Measurements from ENCODE around the gene EXO1. TPM values are rescaled to one million over a fixed set of nuclear protein-coding genes. Genes with fewer than 3 reads are reported as not detected.
"Not testable (repeated sequence)": the region's sequence is repeated elsewhere in the genome, so short reads cannot be mapped to it uniquely, and the experiment has no call there.

Gene EXO1
- total RNA-seq, 1 experiment from 2014 or later = 18.5 TPM

DNA sequence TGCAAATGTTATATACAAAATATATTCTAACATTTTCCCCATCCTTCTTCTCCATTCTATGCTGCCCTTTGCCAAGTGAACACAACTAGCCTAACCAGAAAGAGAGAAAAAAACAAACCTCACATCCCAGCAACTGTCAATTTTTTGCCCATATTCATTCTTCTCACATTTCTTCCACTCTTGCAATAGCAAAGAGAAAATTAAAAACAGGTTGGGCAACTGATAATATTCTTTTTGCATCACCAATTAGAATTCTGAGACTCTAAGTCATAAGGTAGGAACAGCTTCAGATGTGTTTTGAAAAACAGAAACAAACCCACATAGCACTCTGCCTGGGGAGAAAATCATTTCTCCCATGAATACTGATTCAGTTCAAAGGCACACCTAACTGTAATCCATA is 25.2 kb upstream of the EXO1 start:
- Histone ChIP-seq H3K9me3 (no peaks in the 10 kb centered on the region), H3K27me3 (replicated peaks; ENCODE audit: control insufficient read depth, insufficient read depth, low read length) (no peaks in the 10 kb centered on the region), H3K4me1 (no peaks in the 10 kb centered on the region), H3K36me3 (ENCODE audit: control insufficient read depth, insufficient read depth, low read length) (no peaks in the 10 kb centered on the region), H3K4me3 (ENCODE audit: low read depth, low read length) (no peak overlapping the region)
- ChIA-PET POLR2A (no interaction called here), CTCF (no interaction called here)
- Mint-ChIP-seq H3K4me3 (ENCODE audit: unreplicated experiment) (no peak overlapping the region), H3K9me3 (ENCODE audit: unreplicated experiment) (no peaks in the 10 kb centered on the region), H3K27ac (ENCODE audit: unreplicated experiment) (no peak overlapping the region), H3K36me3 (ENCODE audit: insufficient read depth, unreplicated experiment) (no peaks in the 10 kb centered on the region), H3K4me1 (ENCODE audit: low read depth, unreplicated experiment) (no peaks in the 10 kb centered on the region), H3K27me3 (ENCODE audit: insufficient read depth, unreplicated experiment) (peaks cover 6% of the 10 kb centered on the region)
- TF ChIP-seq, protein P1, sequence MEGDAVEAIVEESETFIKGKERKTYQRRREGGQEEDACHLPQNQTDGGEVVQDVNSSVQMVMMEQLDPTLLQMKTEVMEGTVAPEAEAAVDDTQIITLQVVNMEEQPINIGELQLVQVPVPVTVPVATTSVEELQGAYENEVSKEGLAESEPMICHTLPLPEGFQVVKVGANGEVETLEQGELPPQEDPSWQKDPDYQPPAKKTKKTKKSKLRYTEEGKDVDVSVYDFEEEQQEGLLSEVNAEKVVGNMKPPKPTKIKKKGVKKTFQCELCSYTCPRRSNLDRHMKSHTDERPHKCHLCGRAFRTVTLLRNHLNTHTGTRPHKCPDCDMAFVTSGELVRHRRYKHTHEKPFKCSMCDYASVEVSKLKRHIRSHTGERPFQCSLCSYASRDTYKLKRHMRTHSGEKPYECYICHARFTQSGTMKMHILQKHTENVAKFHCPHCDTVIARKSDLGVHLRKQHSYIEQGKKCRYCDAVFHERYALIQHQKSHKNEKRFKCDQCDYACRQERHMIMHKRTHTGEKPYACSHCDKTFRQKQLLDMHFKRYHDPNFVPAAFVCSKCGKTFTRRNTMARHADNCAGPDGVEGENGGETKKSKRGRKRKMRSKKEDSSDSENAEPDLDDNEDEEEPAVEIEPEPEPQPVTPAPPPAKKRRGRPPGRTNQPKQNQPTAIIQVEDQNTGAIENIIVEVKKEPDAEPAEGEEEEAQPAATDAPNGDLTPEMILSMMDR (IDR thresholded peaks at IDR 0.05; ENCODE audit: insufficient read depth in 1 of 2, low read depth in 1 of 2, low read length in 1 of 2, severe bottlenecking in 1 of 2, unreplicated experiment in 1 of 2) = no peak
- no peak for DNase-seq
- intact Hi-C loops (cut with micrococcal nuclease; ENCODE audit: unreplicated experiment) = no loop called here
- BruUV-seq (replicated peaks) = no TSS peak

DNA sequence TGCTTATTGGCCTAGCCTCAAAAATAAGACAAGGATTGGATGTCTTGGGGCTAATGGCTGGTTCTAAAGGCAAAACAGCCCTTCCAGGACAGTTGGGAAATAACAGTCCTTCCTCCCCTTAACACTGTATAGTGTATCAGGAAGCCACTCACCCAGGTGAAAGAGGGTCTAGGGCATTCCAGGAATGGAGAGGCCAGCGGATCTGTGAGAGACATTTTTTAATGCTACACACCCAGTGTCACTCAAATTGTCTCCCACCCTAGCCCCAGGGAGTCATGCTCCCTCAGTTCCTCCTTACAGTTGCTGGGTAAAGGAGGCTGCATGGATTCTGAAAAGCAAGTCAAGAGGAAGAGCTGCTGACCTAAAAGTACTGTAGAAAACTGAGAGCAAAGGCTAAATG is 24.1 kb upstream of the EXO1 start:
- intact Hi-C loops (cut with micrococcal nuclease; ENCODE audit: unreplicated experiment) = no loop called here
- H3K9me3 Mint-ChIP-seq (ENCODE audit: unreplicated experiment) = no peaks in the 10 kb centered on the region
- H3K27ac Mint-ChIP-seq (ENCODE audit: unreplicated experiment) = no peak overlapping the region
- TF ChIP-seq, protein P1 (IDR thresholded peaks at IDR 0.05; ENCODE audit: insufficient read depth in 1 of 2, low read depth in 1 of 2, low read length in 1 of 2, severe bottlenecking in 1 of 2, unreplicated experiment in 1 of 2) = no peak
- H3K4me1 Mint-ChIP-seq (ENCODE audit: low read depth, unreplicated experiment) = peaks cover 1% of the 10 kb centered on the region
- BruUV-seq (replicated peaks) = no TSS peak
- Histone ChIP-seq H3K9me3 (no peaks in the 10 kb centered on the region), H3K27me3 (replicated peaks; ENCODE audit: control insufficient read depth, insufficient read depth, low read length) (no peaks in the 10 kb centered on the region), H3K4me3 (ENCODE audit: low read depth, low read length) (no peak overlapping the region), H3K4me1 (no peaks in the 10 kb centered on the region), H3K36me3 (ENCODE audit: control insufficient read depth, insufficient read depth, low read length) (no peaks in the 10 kb centered on the region)
- CTCF ChIA-PET = no interaction called here
- POLR2A ChIA-PET = no interaction called here
- no peaks in the 10 kb centered on the region for H3K36me3 Mint-ChIP-seq (ENCODE audit: insufficient read depth, unreplicated experiment)
- no peaks in the 10 kb centered on the region for H3K27me3 Mint-ChIP-seq (ENCODE audit: insufficient read depth, unreplicated experiment)
- no peak overlapping the region for H3K4me3 Mint-ChIP-seq (ENCODE audit: unreplicated experiment)
- no peak for DNase-seq

DNA sequence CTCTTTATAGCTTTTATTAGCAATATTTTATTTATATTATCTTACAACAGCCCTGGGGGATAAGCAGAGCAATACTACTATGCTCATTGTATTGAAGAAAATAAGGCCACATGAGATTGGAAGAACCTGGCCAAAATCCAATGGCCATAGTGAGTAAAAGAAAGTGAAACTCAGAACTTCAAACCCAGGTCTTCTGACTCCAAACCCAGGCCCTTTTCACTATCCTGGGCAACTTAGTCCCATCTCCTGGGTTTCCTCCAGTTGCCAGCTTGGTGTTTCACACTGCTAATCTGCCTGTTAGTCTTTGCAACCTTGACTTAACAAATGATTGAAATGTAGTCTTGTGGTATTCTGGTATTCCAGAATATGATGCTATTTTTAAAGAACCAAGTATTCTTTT is 22.4 kb upstream of the EXO1 start:
- TF ChIP-seq, protein P1 (IDR thresholded peaks at IDR 0.05; ENCODE audit: insufficient read depth in 1 of 2, low read depth in 1 of 2, low read length in 1 of 2, severe bottlenecking in 1 of 2, unreplicated experiment in 1 of 2) = no peak
- no peak overlapping the region for H3K4me3 ChIP-seq (ENCODE audit: low read depth, low read length)
- H3K4me1 ChIP-seq = no peaks in the 10 kb centered on the region
- H3K36me3 ChIP-seq (ENCODE audit: control insufficient read depth, insufficient read depth, low read length) = no peaks in the 10 kb centered on the region
- DNase-seq = no peak
- no peaks in the 10 kb centered on the region for H3K9me3 ChIP-seq
- H3K27me3 ChIP-seq (replicated peaks; ENCODE audit: control insufficient read depth, insufficient read depth, low read length) = no peaks in the 10 kb centered on the region
- POLR2A ChIA-PET = no interaction called here
- no TSS peak for BruUV-seq (replicated peaks)
- intact Hi-C loops (cut with micrococcal nuclease; ENCODE audit: unreplicated experiment) = no loop called here
- no peak overlapping the region for H3K27ac Mint-ChIP-seq (ENCODE audit: unreplicated experiment)
- CTCF ChIA-PET = no interaction called here
- peaks cover 8% of the 10 kb centered on the region for H3K4me1 Mint-ChIP-seq (ENCODE audit: low read depth, unreplicated experiment)
- no peak overlapping the region for H3K4me3 Mint-ChIP-seq (ENCODE audit: unreplicated experiment)
- no peaks in the 10 kb centered on the region for H3K9me3 Mint-ChIP-seq (ENCODE audit: unreplicated experiment)
- H3K27me3 Mint-ChIP-seq (ENCODE audit: insufficient read depth, unreplicated experiment) = no peaks in the 10 kb centered on the region
- no peaks in the 10 kb centered on the region for H3K36me3 Mint-ChIP-seq (ENCODE audit: insufficient read depth, unreplicated experiment)

DNA sequence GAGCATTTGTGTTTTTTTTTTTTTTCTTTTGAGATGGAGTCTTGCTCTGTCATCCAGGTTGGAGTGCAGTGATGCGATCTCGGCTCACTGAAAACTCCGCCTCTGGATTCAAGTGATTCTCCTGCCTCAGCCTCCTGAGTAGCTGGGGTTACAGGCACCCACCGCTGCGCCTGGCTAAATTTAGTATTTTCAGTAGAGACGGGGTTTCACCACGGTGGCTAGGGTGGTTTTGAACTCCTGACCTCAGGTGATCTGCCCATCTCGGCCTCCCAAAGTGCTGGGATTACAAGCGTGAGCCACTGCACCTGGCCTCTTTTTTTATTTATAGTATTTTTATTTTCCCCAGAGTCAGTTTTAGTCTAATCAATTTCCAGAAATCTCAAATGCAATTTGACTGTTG is 21.4 kb upstream of the EXO1 start:
- CTCF ChIA-PET; H3K4me1 Mint-ChIP-seq (ENCODE audit: low read depth, unreplicated experiment); H3K4me1 ChIP-seq; H3K27ac Mint-ChIP-seq (ENCODE audit: unreplicated experiment); H3K36me3 Mint-ChIP-seq (ENCODE audit: insufficient read depth, unreplicated experiment); H3K9me3 ChIP-seq; H3K4me3 Mint-ChIP-seq (ENCODE audit: unreplicated experiment); H3K36me3 ChIP-seq (ENCODE audit: control insufficient read depth, insufficient read depth, low read length); POLR2A ChIA-PET; H3K9me3 Mint-ChIP-seq (ENCODE audit: unreplicated experiment); BruUV-seq (replicated peaks); H3K27me3 ChIP-seq (replicated peaks; ENCODE audit: control insufficient read depth, insufficient read depth, low read length); H3K4me3 ChIP-seq (ENCODE audit: low read depth, low read length); DNase-seq; H3K27me3 Mint-ChIP-seq (ENCODE audit: insufficient read depth, unreplicated experiment); intact Hi-C loops (cut with micrococcal nuclease; ENCODE audit: unreplicated experiment): not testable (repeated sequence)
